Right lobe of liver (tissue), 4 donors: ENCODE measurements around the gene DEUP1.

ENCODE experiments used
- POLR2A ChIP-seq: fragments of 450-650 bp; IDR thresholded peaks from one replicate; pipeline ENCODE4 v1.6.1; 2017; ENCODE audit warnings: antibody characterized with exemption, mild to moderate bottlenecking
- TF ChIP-seq, protein P1 (sequence below), 4 donors: fragments of 200-600 bp in 3 of 4; fragments of 450-650 bp in 1 of 4; IDR thresholded peaks; one replicate each; pipeline versions ENCODE4 v1.5.1 to v1.8.0; 2016 to 2022; ENCODE audit warnings: antibody characterized with exemption in 4 of 4, mild to moderate bottlenecking in 2 of 4
- donor health status: DM: no; HTN: no; CAD: no.
- donor health status: DM: no; HTN: no; CAD: no.
- donor health status: DM: no; HTN: yes; CAD: no.

DNA sequence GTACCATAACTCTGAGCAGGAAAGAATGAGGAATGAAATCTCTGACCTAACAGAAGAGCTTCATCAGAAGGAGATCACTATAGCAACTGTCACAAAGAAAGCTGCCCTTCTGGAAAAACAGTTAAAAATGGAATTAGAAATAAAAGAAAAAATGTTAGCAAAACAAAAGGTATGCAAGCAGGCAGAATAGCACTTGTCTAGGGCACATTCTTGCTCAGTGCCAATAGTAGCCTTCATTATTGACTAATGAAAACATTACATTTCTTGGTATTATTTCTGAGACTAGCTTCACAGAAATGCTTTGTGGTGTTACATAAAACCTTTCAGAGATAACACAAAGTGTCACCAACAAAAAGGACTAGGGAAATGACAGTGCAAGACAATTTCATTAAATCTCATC lies 63.9 kb downstream of the DEUP1 start:
- TF ChIP-seq, protein P1, sequence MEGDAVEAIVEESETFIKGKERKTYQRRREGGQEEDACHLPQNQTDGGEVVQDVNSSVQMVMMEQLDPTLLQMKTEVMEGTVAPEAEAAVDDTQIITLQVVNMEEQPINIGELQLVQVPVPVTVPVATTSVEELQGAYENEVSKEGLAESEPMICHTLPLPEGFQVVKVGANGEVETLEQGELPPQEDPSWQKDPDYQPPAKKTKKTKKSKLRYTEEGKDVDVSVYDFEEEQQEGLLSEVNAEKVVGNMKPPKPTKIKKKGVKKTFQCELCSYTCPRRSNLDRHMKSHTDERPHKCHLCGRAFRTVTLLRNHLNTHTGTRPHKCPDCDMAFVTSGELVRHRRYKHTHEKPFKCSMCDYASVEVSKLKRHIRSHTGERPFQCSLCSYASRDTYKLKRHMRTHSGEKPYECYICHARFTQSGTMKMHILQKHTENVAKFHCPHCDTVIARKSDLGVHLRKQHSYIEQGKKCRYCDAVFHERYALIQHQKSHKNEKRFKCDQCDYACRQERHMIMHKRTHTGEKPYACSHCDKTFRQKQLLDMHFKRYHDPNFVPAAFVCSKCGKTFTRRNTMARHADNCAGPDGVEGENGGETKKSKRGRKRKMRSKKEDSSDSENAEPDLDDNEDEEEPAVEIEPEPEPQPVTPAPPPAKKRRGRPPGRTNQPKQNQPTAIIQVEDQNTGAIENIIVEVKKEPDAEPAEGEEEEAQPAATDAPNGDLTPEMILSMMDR (IDR thresholded peaks at IDR 0.05) = no peak
- TF ChIP-seq POLR2A = no peak
